Daoy (cell line): ENCODE data around the gene HCAR2. TPM values are rescaled to one million over a fixed set of nuclear protein-coding genes. Genes with fewer than 3 reads are reported as not detected.
"Not testable (repeated sequence)": the region's sequence is repeated elsewhere in the genome, so short reads cannot be mapped to it uniquely, and the experiment has no call there.

ENCODE experiments used
- DNase-seq: peaks from one replicate; pipeline ENCODE4 v3.0.0-alpha.2; 2015; ENCODE audit warnings: low read depth
- total RNA-seq: library from RNA; depleted of rRNA; stranded (reverse); fragments of >200 nt; shearing (Covaris generic); gene quantifications from 2 replicates; pipeline ENCODE4 v1.2.3, GENCODE V29; 2014; rRNA removed

Gene HCAR2
- total RNA-seq, 1 experiment from 2014 or later = not detected

DNA sequence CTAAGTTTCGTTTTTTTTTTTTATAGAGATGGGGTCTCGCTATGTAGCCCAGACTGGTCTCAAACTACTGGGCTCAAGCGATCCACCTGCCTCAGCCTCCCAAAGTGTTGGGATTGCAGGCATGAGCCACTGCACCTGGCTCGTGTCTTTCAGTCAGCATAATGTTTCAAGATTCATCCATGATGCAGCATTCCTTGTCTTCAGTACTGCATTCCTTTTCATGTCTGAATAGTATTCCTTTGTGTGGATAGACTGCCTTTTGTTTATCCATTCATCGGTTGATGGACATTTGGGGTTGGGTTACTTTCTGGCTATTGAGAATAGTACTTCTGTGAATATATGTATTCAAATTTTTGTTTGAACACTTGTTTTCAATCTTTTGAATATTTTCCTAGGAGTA is 37.4 kb downstream of the HCAR2 start:
- no peak for DNase-seq

DNA sequence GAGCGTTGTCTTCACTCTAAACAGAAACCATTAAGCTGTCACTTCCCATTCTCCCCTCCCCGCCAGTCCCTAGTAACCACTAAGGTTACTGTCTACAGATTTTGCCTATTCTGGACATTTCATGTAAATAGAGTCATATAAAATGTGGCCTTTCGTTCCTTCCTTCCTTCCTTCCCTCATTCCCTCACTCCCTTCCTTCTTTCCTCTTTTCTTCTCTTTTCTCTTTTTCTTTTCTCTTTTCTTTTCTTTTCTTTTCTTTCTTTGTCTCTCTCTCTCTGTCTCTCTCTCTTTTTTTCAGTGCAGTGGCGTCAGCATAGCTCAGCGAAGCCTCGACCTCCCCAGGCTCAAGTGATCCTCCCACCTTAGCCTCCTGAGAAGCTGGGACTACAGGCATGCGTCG is 37.8 kb downstream of the HCAR2 start:
- no peak for DNase-seq

DNA sequence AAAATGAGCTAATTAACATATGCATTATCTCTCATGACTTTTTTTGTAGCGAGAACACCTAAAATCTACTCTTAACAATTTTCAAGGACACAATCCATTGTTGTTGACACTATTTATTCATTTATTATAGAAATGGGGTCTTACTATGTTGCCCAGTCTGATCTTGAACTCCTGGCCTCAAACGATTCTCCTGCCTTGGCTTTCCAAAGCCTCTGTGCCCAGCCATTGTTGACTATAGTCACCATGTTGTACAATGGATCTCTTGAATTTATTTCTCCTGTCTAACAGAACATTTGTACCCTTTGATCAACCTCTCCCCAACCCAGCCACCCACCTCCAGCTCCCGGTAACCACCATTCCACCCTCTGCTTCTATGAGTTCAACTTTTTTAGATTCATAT is 41.2 kb downstream of the HCAR2 start:
- no peak for DNase-seq

DNA sequence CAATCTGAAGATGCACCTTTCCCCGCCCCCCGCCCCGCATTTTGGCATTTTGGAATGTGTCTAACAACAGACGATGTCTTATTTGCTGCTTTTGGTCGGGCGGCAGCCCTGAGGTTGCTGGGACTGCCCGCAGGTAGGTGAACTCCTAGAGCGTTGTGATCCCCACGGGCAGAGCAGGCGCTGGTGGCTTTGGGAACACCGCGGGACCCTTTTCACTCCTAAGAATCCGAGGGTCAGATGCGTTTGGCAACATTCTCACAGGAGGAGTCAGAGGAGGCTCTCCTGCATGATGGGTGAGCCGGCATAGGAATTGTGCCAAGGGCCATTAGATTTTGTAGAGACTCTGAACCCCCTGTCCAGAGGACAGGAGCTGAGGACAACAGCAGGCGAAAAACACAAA is 41.9 kb downstream of the HCAR2 start:
- no peak for DNase-seq

DNA sequence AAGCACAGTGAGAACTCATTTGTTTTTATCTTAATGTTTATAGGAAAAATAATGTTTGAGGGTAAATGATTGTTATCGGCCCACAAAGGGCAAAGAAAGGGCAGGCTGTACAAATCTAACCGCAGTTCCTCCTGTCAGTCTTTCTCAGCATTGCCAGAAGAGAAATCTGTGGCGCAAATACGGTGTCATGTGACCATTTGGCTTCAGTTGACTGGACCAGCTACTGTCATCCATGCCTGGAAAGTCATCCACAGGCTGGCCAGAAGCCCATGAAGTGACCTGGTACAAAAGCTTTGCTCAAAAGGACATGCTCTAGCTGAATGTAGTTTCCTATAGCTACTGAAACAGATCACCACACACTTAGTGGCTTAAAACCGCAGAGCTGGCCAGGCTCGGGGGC is 43.6 kb downstream of the HCAR2 start:
- no peak for DNase-seq

DNA sequence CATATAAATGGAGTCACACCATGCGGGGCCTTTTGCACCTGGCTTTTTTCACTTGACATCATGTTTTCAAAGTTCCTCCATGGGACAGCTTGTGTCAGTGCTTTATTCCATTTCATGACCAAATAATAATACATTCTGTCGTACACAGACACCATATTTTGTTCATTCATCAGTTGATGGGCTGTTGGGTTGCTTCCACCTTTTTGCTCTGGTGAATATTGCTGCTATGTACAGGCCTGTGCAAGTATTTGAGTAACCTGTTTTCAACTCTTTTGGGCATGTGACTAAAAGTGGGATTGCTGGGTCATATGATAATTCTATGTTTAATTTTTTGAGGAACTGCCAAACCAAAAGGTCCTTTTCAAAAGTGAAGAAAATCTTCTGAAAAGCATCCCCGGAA is 46.9 kb downstream of the HCAR2 start:
- DNase-seq = no peak

DNA sequence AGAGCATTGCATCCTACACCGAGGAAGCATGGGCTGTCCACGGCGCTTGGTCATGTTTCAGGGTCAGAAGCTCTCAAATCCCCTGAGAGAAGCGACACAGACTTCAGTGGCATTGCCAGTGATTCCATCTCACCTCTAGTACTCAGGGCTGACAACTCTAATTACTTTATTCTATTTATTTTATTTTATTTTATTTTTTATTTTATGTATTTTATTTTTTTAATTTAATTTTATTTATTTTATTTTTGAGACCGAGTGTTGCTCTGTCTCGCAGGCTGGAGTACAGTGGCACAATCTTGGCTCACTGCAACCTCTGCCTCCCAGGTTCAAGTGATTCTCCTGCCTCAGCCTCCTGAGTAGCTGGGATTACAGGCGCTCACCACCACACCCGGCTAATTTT is 49.9 kb downstream of the HCAR2 start:
- DNase-seq = not testable (repeated sequence)

DNA sequence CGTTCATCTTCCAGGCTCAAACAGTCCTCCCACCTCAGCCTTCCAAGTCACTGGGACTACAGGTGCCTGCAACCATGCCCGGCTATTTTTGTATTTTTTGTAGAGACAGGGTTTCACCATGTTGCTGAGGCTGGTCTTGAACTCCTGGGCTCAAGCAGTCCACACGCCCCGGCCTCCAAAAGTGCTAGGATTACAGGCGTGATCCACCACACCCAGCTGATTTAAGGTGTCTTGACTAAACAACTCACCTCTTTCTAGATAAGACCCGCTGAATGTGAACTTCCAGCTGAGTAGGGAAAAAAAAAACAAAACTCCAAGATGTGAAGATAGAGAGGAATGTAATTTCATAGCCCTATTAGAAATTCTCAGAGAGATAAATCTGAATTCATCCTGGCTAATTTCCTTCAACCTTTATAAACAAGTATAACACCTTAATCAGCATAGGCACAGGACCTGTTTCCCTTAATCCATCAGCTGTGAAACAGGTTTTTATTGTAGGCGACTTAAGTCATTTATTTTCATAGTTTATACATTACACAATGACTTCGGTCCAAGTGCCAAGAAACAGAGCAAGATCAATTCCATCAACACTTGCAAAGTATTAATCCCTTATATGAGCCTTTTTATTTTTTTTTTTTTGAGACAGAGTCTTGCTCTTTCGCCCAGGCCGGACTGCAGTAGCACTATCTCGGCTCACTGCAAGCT is 51.5 kb downstream of the HCAR2 start:
- DNase-seq = no peak

Other genes starting within 250 kb of the HCAR2 start
- 17.1 and 18.7 TPM in 2 replicates for gene ZCCHC8, start 202.4 kb downstream of the HCAR2 start, total RNA-seq
- gene RSRC2, start 176.4 kb downstream of the HCAR2 start, total RNA-seq = 41.9 and 58.7 TPM in 2 replicates
- gene KNTC1, start 176.1 kb downstream of the HCAR2 start, total RNA-seq = 56.9 and 74.3 TPM in 2 replicates
- not detected in 2 replicates for gene HCAR3, start 13.5 kb upstream of the HCAR2 start, total RNA-seq
- 0.03 and 0.23 TPM in 2 replicates for gene HCAR1, start 27.5 kb upstream of the HCAR2 start, total RNA-seq
- gene DENR, start 49.5 kb upstream of the HCAR2 start, total RNA-seq = 86.9 and 107 TPM in 2 replicates
- 0.51 and 1.7 TPM in 2 replicates for gene CCDC62, start 71.2 kb upstream of the HCAR2 start, total RNA-seq
- 17.5 and 20.6 TPM in 2 replicates for gene HIP1R, start 132.1 kb upstream of the HCAR2 start, total RNA-seq
- gene VPS37B, start 192.8 kb upstream of the HCAR2 start, total RNA-seq = 46.6 and 51.4 TPM in 2 replicates